Stimulated activated naive CD4-positive, alpha-beta T cell treated with Interleukin-2 at 50 U/mL for 16 hours (primary cell): ENCODE results near the gene RAB35.

Experiments used
- DNase-seq: peaks from one replicate; lab custom pipeline; 2025; lab: John Stamatoyannopoulos, UW

RAB35 gene

GRCh38 chr12:120132863-120133385 is 16.4 kb upstream of the RAB35 start:
- DNase-seq: no peak

GRCh38 chr12:120132054-120132836 is 15.7 kb upstream of the RAB35 start:
- no peak for DNase-seq

GRCh38 chr12:120131116-120131515 is 14.6 kb upstream of the RAB35 start:
- DNase-seq: no peak

GRCh38 chr12:120130011-120130410 is 13.5 kb upstream of the RAB35 start:
- DNase-seq: no peak

- DNase-seq: no peak
These were observed 10.1 kb upstream of the RAB35 start for GRCh38 chr12:120126635-120127005.

GRCh38 chr12:120125792-120126634 is 9.5 kb upstream of the RAB35 start:
- peak; percentile 14 for DNase-seq

GRCh38 chr12:120125029-120125428 is 8.5 kb upstream of the RAB35 start:
- no peak for DNase-seq

- no peak for DNase-seq
These were observed 5.3 kb upstream of the RAB35 start for GRCh38 chr12:120121766-120122293.

- no peak for DNase-seq
These were observed 4.8 kb upstream of the RAB35 start for GRCh38 chr12:120121343-120121742.

GRCh38 chr12:120119271-120119973 is 2.9 kb upstream of the RAB35 start:
- peak; percentile 37 for DNase-seq

GRCh38 chr12:120118321-120119061 is 1.9 kb upstream of the RAB35 start:
- no peak for DNase-seq

- no peak for DNase-seq
These were observed 1.4 kb upstream of the RAB35 start for GRCh38 chr12:120117961-120118320.

- peak; percentile 91 for DNase-seq
These were observed 469 bp upstream of the RAB35 start for GRCh38 chr12:120116792-120117651.

- DNase-seq: no peak
These were observed 687 bp downstream of the RAB35 start for GRCh38 chr12:120115692-120116440.

- DNase-seq: no peak
These were observed 1.5 kb downstream of the RAB35 start for GRCh38 chr12:120115066-120115465.

- peak; percentile 21 for DNase-seq
These were observed 5.7 kb downstream of the RAB35 start for GRCh38 chr12:120110550-120111501.

GRCh38 chr12:120109570-120110267 is 6.8 kb downstream of the RAB35 start:
- no peak for DNase-seq

- no peak for DNase-seq
These were observed 10.4 kb downstream of the RAB35 start for GRCh38 chr12:120106151-120106550.
